ENCODE data around the gene IL17F.

GRCh38 chr6:52227495-52227894 lies 16.8 kb downstream of the IL17F start:
- TF ChIP-seq CTCF (conservative IDR thresholded peaks at IDR 0.05) (no peak), EZH2 (IDR thresholded peaks at IDR 0.05; ENCODE audit: low read depth) (no peak)

All from PC-9 (cell line).